Transverse colon (tissue), 4 donors: Measurements from ENCODE around the gene POP5. TPM values are rescaled to one million over a fixed set of nuclear protein-coding genes. Genes with fewer than 3 reads are reported as not detected.
A peak's percentile ranks its signal among the peaks of the same experiment; 100 is the strongest.

Experiments
- DNase-seq: peaks from one replicate; pipeline ENCODE4 v3.0.0-alpha.2; 2019
- H3K27ac ChIP-seq, 4 donors: fragments of 200-600 bp; sonication (generic); 2 replicates each; pipeline ENCODE4 v1.5.1; 2016 to 2018; ENCODE audit warnings: inconsistent platforms in 4 of 4
- H3K27me3 ChIP-seq: fragments of 200-600 bp; sonication (generic); 2 replicates; pipeline ENCODE4 v1.5.1; 2017; ENCODE audit warnings: inconsistent platforms
- H3K36me3 ChIP-seq, 4 donors: fragments of 200-600 bp; sonication (generic); 2 replicates each; pipeline ENCODE4 v1.5.1; 2017 to 2019; ENCODE audit warnings: inconsistent platforms in 4 of 4
- H3K4me1 ChIP-seq, 4 donors: fragments of 200-600 bp; sonication (generic); 2 replicates each; pipeline ENCODE4 v1.5.1; 2017 to 2020; ENCODE audit warnings: inconsistent platforms in 4 of 4
- H3K4me3 ChIP-seq, 4 donors: fragments of 200-600 bp; sonication (generic); 1 replicate in 1 of 4; 2 replicates in 3 of 4; pipeline versions ENCODE4 v1.5.1 to v1.6.1; 2017 to 2019; ENCODE audit warnings: inconsistent platforms in 4 of 4
- H3K9me3 ChIP-seq, 2 donors: fragments of 200-600 bp; sonication (generic); 2 replicates each; pipeline ENCODE4 v1.5.1; 2017 to 2019; ENCODE audit warnings: inconsistent platforms in 2 of 2
- EP300 ChIP-seq: sonication (generic); formaldehyde crosslinking; IDR thresholded peaks from one replicate; pipeline ENCODE4 v1.6.1; 2017; ENCODE audit warnings: antibody characterized with exemption, low read depth
- POLR2A ChIP-seq: fragments of 450-650 bp; IDR thresholded peaks from one replicate; pipeline ENCODE4 v1.6.1; 2016; ENCODE audit warnings: antibody characterized with exemption, mild to moderate bottlenecking, moderate library complexity
- POLR2AphosphoS5 ChIP-seq, 3 donors: sonication (generic); formaldehyde crosslinking; IDR thresholded peaks; one replicate each; pipeline ENCODE4 v1.6.1; 2016; ENCODE audit warnings: antibody characterized with exemption in 3 of 3
- WGBS, 2 donors: methylation state at CpG; one replicate each; pipeline ENCODE4 v1.1.5; 2018; ENCODE audit warnings: low coverage in 1 of 2; 5-methylcytosine and 5-hydroxymethylcytosine counted together
- in situ Hi-C, 4 donors: fragments of 200-750 bp; cut with MboI; loops; one replicate each; pipeline versions ENCODE4 v1.15.0 to v1.15.1; 2017; ENCODE audit warnings: low sequenced_read_pairs in 3 of 4, low pct_ligation_motif_present in 1 of 4, low pct_unique_long_range_greater_than_20kb in 1 of 4
- intact Hi-C: fragments of 100-400 bp; cut with DNase I; formaldehyde crosslinking; loops from one replicate; pipeline ENCODE4 v1.15.1; 2023; ENCODE audit warnings: low total_unique reads
- total RNA-seq, 4 donors: library from RNA; depleted of rRNA; stranded (reverse); fragments of >200 nt; gene quantifications; one replicate each; pipeline ENCODE4 v1.1.0, GENCODE V29; 2016
- TF ChIP-seq, protein P1 (sequence below), 5 experiments: fragments of 200-600 bp in 3 of 5; fragments of 450-650 bp in 2 of 5; sonication (generic) in 3 of 5; IDR thresholded peaks; 1 replicate in 2 of 5; 2 replicates in 3 of 5; pipeline ENCODE4 v1.5.1; 2016 to 2017; ENCODE audit warnings: antibody characterized with exemption in 5 of 5, inconsistent platforms in 3 of 5, mild to moderate bottlenecking in 2 of 5, moderate library complexity in 1 of 5

POP5 gene
- total RNA-seq, 4 donors from 2014 or later = 31.5 to 56.5 (median 43.7) TPM; not detected in 1

DNA sequence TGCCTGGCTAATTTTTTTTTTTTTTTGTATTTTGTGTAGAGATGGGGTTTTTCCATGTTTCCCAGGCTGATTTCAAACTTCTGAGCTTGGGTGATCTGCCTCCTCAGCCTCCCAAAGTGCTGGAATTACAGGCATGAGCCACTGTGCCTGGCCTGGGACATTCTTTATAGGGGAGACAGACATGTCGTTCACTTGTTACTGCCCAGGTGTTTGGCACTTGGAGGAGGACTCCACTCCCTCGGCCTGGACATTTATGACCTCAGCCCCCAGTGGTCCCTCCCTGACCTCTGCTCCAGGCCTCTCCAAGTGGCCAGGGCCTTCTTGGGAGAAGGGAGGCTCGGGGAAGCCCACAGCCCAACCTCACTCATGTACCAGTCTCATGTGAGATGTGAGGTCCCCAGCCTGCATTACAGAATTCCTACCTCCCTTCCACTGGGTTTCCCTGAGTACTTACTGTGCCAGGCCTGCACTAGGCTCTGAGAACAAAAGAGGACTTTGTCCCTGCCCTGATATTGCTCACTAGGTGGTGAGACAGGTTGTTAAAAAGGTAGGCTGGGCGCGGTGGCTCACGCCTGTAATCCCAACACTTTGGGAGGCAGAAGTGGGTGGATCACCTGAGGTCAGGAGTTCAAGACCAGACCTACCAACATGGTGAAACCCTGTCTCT, 9.7 kb upstream of the POP5 start:
- WGBS, 2 donors = 31% methylated on average over 6 of the region's 6 CpGs; no CpG with 5 or more reads in 1 of the 2 donors
- Histone ChIP-seq H3K4me1 (peaks cover 0 to 14% (median 0%) of the 10 kb centered on the region in 4 donors), H3K9me3 (no peaks in the 10 kb centered on the region), H3K36me3 (no peaks in the 10 kb centered on the region), H3K27ac (peak overlapping the region; percentile 78 to 81 (median 80)), H3K27me3 (no peaks in the 10 kb centered on the region), H3K4me3 (no peak overlapping the region)
- intact Hi-C loops (no loop called here), in situ Hi-C loops (no loop called here)
- TF ChIP-seq EP300 (no peak), POLR2AphosphoS5 (IDR thresholded peaks at IDR 0.05) (peak in 2 of 3 donors; percentile 74 to 77), POLR2A (peak; percentile 64)
- DNase-seq = peak; percentile 82

DNA sequence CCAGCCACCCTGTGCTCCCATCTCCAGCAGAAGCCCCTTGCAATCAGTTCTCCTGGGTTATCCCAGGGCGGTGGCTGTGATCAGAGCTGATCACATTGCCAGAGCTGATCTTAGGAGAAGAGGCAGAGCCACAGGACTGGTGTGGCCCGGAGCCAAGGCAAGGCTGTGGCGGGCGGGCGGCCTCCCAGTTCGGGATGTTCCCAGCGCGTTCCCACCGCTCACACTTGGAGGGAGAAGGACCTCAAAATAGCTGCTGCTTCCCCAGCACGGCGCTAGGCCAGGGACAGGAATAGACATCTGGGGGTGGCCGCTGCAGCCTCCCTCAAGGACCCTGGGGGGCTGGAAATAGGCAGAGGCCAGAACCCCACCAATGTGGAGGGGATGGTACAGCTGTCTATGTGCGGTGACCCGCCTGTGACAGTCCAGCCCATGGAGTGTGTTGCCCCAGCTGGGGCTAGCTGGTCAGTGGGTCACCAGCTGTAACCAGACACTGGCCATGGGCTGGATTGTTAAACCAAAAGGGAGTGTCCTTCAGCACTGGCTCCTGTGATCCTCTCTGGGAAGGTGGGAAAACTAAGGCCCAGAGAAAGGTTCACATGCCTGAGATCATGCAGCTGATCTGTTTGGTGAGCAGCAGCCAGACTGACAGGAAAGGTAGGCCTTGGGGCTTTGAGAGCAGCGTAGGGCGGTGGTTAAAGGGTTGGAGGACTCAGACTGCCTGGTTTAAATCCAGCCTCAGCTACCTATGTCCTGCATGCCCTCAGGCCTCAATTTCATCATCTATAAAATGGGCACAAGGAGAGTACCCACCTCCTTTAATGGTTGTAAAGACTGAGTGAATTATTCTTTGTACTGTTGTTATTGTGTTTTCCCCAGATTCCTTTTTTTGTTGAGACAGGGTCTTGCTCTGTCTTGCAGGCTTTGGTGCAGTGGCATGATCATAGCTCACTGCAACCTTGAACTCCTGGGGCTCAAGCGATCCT, 8.0 kb upstream of the POP5 start:
- peak; percentile 21 for DNase-seq
- TF ChIP-seq, protein P1, sequence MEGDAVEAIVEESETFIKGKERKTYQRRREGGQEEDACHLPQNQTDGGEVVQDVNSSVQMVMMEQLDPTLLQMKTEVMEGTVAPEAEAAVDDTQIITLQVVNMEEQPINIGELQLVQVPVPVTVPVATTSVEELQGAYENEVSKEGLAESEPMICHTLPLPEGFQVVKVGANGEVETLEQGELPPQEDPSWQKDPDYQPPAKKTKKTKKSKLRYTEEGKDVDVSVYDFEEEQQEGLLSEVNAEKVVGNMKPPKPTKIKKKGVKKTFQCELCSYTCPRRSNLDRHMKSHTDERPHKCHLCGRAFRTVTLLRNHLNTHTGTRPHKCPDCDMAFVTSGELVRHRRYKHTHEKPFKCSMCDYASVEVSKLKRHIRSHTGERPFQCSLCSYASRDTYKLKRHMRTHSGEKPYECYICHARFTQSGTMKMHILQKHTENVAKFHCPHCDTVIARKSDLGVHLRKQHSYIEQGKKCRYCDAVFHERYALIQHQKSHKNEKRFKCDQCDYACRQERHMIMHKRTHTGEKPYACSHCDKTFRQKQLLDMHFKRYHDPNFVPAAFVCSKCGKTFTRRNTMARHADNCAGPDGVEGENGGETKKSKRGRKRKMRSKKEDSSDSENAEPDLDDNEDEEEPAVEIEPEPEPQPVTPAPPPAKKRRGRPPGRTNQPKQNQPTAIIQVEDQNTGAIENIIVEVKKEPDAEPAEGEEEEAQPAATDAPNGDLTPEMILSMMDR (IDR thresholded peaks at IDR 0.05) = no peak
- no peak for TF ChIP-seq POLR2A
- TF ChIP-seq POLR2AphosphoS5 (IDR thresholded peaks at IDR 0.05) = no peak
- TF ChIP-seq EP300 = no peak
- Histone ChIP-seq H3K4me1 (peaks cover 0 to 20% (median 6%) of the 10 kb centered on the region in 4 donors), H3K27me3 (no peaks in the 10 kb centered on the region), H3K9me3 (no peaks in the 10 kb centered on the region), H3K4me3 (no peak overlapping the region), H3K27ac (no peak overlapping the region), H3K36me3 (no peaks in the 10 kb centered on the region)
- intact Hi-C loops (loop anchor here (10.0 kb wide), 2 partner anchors 126 to 516 kb away; partner anchors contain the start of gene UNC119B), in situ Hi-C loops (loop anchor here in 3 of 4 donors (5.0 to 10.0 kb wide), 3 partner anchors 56 to 126 kb away; partner anchors contain the start of genes UNC119B (in 2 of the 3) and CABP1 (in 1 of the 3))
- WGBS, 2 donors = 79% methylated on average over 17 of the region's 17 CpGs; no CpG with 5 or more reads in 1 of the 2 donors

DNA sequence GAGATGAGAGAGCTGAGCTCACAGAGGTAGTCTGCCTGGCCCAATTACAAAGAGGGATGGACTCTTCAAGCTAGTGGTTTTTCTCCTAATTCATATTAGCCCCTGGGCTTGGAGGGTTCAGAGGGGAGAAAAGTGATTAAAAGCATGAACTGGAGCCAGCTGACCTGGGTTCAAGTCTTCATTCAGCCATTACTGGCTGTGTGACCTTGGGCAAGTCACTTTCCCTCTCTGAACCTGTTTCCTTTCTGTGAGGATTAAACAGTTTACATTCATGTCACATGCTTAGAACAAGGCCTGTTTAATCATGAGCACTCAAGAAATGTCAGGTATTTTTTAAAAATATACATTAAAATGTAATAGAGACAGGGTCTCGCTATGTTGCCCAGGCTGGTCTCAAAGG, 7.2 kb upstream of the POP5 start:
- 96% methylated on average over 1 of the region's 1 CpG; no CpG with 5 or more reads in 1 of the 2 donors for whole genome bisulfite sequencing, 2 donors
- Histone ChIP-seq H3K27ac (no peak overlapping the region), H3K4me3 (no peak overlapping the region), H3K36me3 (no peaks in the 10 kb centered on the region), H3K27me3 (no peaks in the 10 kb centered on the region), H3K4me1 (peaks cover 0 to 29% (median 14%) of the 10 kb centered on the region in 4 donors), H3K9me3 (no peaks in the 10 kb centered on the region)
- no peak for DNase-seq
- in situ Hi-C loops = loop anchor here in 3 of 4 donors (5.0 to 10.0 kb wide), 3 partner anchors 56 to 126 kb away; partner anchors contain the start of genes UNC119B (in 2 of the 3) and CABP1 (in 1 of the 3)
- intact Hi-C loops = loop anchor here (10.0 kb wide), 2 partner anchors 126 to 516 kb away; partner anchors contain the start of gene UNC119B
- TF ChIP-seq EP300 (no peak), POLR2AphosphoS5 (IDR thresholded peaks at IDR 0.05) (no peak), POLR2A (no peak)
- TF ChIP-seq, protein P1 (IDR thresholded peaks at IDR 0.05) = no peak

DNA sequence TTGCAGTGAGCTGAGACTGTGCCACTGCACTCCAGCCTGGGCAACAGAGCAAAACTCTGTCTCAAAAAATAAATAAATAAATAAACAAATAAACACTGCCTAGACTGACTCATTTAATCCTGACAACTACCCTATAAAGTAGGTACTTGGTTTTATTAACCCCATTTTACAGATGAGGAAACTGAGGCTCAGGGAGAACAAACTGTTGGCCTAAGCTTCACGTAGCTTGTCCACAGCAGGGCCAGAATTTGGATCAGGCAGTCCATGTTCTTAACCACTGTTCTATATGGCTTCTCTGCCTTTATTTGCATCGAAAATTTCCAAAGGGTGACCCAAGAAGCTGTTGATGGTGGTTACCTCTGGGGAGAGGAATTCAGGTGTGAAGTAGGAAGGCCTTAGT, 5.7 kb upstream of the POP5 start:
- DNase-seq = no peak
- no peaks in the 10 kb centered on the region for H3K9me3 ChIP-seq
- intact Hi-C loops = loop anchor here (10.0 kb wide), 2 partner anchors 128 to 518 kb away; partner anchors contain the start of gene UNC119B
- 95 to 100% methylated on average over 2 of the region's 2 CpGs for WGBS, 2 donors
- no peak for TF ChIP-seq POLR2A
- TF ChIP-seq, protein P1 (IDR thresholded peaks at IDR 0.05) = no peak
- no peak for TF ChIP-seq POLR2AphosphoS5 (IDR thresholded peaks at IDR 0.05)
- no peak for TF ChIP-seq EP300
- no peaks in the 10 kb centered on the region for H3K36me3 ChIP-seq
- H3K27ac ChIP-seq = no peak overlapping the region
- H3K27me3 ChIP-seq = no peaks in the 10 kb centered on the region
- H3K4me3 ChIP-seq = no peak overlapping the region
- H3K4me1 ChIP-seq = peaks cover 0 to 43% (median 18%) of the 10 kb centered on the region in 4 donors
- in situ Hi-C loops = loop anchor here in 3 of 4 donors (5.0 to 10.0 kb wide), 3 partner anchors 58 to 128 kb away; partner anchors contain the start of genes UNC119B (in 2 of the 3) and CABP1 (in 1 of the 3)
